AG20443 (cell line): ENCODE data around the gene SHD.
"Not testable (repeated sequence)": the region's sequence is repeated elsewhere in the genome, so short reads cannot be mapped to it uniquely, and the experiment has no call there.

ENCODE experiments used
- DNase-seq: peaks from one replicate; pipeline ENCODE4 v3.0.0; 2012; ENCODE audit warnings: low spot score, mixed read lengths

SHD gene

DNA sequence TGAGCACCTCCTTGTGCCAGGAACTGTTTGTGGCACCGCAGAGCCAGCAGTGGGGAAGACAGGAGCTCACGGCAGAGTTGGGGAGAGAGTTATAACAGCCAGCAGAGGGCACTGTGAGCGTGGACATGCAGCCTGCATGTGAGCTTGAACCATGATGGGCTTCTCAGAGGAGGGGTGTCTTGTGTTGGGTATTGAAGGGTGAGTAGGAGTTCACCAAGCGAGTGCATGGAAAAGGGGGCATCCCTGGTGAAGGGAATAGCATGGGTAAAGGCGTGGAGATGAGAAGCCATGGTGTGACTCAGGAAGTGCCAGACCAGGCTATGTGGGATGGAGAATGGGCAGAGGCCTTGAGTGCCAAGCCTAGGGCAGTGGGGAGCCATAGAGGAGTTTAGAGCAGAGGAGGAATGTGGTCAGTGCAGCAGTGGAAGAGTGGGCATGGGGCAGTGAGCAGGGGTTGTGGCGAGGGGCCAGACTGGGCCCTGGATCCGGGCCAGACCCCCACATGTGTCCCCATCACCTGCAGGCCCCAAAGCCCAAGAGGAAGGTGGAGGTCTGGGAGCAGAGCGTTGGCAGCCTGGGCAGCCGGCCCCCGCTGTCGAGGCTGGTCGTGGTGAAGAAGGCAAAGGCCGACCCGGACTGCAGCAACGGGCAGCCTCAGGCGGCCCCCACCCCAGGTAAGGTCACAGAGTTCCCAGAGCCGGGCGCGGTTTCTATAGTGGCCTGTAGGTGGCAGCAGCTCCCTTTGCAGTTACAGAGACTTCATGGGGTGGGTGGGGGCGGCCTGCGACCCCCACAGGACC, 11.8 kb upstream of the SHD start:
- DNase-seq: peak; percentile 77

GRCh38 chr19:4267901-4268815, 10.9 kb upstream of the SHD start:
- DNase-seq: no peak

DNA sequence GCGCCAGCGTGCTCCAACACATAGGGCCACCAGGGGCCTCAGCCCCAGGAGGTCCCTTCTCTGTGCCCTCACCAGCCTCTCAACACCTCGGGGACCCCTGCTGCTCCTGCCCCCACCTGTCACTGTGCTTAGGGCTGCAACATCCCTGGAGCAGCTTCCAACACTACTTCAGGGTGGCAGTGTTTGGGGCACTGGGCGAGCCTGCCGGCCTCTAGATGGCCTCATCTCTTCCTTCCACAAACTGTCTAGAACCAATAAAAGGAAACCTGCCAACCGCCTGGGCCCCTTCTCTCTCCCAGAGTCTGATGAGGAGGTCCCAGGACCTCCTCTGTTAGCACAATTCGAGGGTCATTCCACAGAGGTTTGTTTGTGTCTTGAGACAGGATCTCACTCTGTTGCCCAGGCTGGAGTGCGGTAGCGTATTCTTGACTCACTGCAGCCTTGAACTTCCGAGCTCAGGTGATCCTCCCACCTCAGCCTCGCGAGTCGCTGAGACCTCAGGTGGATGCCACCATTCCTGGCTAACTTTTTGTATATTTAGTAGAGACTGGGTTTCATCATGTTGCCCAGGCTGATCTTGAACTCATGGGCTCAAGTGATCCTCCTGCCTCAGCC, 10.1 kb upstream of the SHD start:
- no peak for DNase-seq

DNA sequence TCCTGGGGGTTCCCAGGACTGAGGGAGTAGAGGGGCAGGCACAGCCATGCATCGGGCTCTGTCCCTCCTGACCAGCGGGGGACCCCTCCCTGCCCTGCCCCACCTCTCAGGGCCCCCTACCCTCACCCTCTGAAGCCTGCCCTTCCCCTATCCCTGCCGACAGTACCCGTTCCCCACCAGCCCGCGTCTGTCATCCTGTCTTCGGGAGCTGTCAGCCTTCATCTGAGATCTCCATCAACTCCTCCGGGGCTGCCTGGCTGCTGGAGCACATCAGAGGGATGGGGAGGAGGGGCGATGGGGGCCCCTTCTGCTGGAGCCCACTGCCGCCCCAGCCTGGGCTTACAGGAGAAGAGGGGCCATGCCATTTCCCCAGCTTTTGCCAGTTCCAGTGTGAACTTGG, 6.2 kb upstream of the SHD start:
- DNase-seq: no peak

DNA sequence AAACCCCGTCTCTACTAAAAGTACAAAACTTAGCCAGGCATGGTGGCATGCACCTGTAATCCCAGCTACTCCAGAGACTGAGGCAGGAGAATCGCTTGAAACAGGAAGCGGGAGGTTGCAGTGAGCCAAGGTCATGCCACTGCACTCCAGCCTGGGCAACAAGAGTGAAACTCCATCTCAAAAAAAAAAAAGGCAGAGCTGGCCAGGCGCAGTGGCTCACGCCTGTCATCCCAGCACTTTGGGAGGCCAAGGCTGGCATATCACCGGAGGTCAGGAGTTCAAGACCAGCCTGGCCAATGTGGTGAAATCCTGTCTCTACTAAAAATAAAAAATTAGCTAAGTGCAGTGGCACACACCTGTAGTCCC, 4.8 kb upstream of the SHD start:
- DNase-seq: not testable (repeated sequence)

DNA sequence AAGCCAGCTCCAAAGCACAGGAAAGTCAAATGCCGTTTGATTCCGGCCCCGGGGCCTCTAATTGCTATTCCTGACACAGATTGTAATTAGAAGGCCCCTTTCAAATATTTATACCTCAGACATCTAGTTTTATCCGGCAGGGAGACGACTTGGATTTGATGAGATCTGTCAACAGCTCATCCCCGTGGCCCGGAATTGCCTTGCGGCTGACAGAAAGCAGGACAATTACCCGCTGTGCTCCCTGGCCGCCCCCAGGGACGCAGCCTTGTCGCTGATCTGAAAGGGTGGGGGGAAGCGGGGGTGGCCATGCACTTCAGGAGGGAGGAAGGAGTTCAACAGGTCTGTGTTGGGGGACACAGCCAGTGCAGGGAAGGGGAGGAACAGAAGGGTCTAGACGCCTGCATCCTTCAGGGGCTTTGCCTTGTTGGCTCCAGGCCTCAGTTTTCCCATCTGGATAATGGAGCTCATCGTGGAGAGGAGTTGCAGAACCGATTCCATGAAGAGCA, 1.8 kb upstream of the SHD start:
- no peak for DNase-seq

GRCh38 chr19:4278010-4278409, 1.1 kb upstream of the SHD start:
- DNase-seq: no peak

GRCh38 chr19:4279267-4279529, 132 bp downstream of the SHD start:
- DNase-seq: no peak

DNA sequence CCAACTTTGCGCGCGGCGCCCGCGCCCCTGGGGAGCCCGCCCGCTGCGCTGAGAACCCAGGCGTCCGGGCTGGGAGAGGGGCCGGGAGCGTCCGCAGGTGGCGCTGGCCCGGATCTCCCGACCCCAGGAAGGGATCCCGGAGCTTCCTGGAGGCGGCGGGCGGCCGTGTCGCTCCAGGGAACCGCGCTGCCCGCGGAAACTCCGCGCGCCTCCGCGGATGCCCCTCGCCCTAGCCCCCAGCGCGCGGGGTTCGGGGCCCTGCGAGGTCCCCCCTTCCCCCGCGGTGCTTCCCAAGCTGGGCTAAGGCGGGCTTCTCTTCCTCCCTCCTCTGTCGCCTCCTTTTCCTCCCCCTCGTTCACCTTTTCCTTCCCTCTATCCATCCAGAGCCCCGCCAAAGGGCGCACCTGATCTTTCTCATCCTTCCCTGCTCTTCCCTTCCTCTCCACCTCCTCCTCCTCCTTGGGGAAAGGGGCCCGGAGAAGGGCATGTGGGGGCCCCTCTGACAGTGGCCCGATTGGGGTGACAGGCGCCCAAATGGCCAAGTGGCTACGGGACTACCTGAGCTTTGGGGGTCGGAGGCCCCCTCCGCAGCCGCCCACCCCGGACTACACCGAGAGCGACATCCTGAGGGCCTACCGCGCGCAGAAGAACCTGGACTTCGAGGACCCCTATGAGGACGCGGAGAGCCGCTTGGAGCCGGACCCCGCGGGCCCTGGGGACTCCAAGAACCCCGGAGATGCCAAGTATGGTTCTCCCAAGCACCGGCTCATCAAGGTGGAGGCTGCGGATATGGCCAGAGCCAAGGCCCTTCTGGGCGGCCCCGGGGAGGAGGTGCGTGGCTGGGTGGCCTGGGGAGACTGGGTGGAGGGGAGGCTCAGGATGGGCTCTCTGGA, 710 bp downstream of the SHD start:
- no peak for DNase-seq

- DNase-seq: peak; percentile 50
Measured at GRCh38 chr19:4284176-4284958, 5.3 kb downstream of the SHD start.

- DNase-seq: no peak
Measured at GRCh38 chr19:4284974-4285373, 5.9 kb downstream of the SHD start.

DNA sequence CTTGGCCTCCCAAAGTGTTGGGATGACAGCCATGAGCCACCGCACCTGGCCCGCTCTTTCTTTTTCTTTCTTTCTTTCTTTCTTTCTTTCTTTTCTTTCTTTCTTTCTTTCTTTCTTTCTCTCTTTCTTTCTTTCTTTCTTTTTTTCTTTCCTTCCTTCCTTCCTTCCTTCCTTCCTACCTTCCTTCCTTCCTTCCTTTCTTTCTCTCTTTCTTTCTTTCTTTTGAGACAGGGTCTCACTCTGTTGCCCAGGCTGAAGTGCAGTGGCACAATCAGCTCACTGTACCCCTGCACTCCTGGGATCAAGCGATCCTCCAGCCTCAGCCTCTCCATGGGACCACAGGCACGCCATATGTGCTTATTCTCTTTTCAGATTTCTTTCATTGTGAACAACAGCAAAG, 7.1 kb downstream of the SHD start:
- DNase-seq: not testable (repeated sequence)

- no peak for DNase-seq
Measured at GRCh38 chr19:4288091-4288777, 9.2 kb downstream of the SHD start.

GRCh38 chr19:4291184-4291732, 12.2 kb downstream of the SHD start:
- DNase-seq: no peak

- no peak for DNase-seq
Measured at GRCh38 chr19:4292515-4292914, 13.4 kb downstream of the SHD start.

DNA sequence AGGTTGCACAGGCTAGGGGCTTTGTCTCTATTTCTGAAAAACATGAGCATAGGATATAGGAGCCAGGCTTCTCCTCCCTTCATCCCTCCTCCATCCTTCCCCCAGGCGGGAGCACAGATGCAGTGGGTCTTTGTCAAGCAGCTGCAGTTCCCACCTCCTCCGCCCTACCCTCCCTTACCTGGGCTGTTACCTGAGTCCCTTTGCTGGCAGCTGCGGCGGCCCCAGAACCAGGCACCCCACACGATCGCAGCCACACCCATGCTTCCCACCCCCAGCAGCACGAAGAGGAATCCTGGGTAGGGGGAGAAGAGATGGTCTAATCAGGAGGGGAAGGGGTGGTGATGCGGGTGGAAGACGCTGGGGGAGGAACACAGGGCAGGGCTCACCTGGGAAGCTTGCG, 15.3 kb downstream of the SHD start:
- DNase-seq: no peak

GRCh38 chr19:4295972-4296771, 17.1 kb downstream of the SHD start:
- no peak for DNase-seq

DNA sequence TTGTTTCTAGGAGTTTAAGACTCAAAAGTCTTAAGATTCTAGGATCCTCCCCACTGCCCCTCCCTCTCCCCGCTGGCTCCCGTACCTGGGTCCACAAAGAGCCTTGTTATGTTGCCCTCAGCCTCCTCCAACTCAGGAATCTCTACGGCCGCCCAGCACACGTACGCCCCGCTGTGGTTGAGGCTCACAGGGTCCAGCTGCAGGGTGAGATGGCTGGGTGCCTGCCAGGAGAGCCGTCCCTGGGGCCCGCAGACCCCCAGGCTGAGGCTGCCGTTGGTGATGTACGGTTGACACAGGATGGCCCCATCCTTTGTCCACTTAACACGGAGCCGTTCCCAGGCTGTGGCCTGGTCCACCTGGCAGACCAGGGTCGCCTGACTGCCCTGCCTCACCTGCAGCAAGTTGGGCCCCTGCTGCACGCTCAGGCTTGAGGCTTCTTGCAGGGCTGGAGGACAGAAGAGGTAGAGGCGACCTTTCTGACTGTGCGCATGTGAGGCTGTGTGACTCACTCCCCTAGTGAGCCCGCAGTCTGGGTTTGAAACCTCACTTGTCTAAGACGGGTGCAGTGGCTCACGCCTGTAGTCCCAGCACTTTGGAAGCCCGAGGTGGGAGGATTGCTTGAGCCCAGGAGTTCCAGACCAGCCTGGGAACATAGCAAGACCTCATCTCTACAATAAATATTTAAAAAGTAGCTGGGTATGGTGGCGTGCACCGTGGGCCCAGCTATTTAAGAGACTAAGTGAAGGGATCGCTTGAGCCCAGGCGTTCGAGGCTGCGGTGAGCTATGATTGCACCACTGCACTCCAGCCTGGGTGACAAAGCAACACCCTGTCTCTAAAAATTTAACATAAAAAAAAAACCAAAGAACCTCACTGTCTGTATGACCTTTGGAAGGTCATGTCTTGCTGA, 19.1 kb downstream of the SHD start:
- no peak for DNase-seq
